H9 (cell line): ENCODE data around the gene SEPHS1. TPM values are rescaled to one million over a fixed set of nuclear protein-coding genes. Genes with fewer than 3 reads are reported as not detected.

Experiments used
- DNase-seq: peaks from one replicate; pipeline ENCODE4 v3.0.0-alpha.2; 2017
- H2AFZ ChIP-seq: one replicate; pipeline ENCODE4 v1.6.1; 2013; ENCODE audit warnings: mild to moderate bottlenecking, low read length, control low read depth, moderate library complexity
- H2AK5ac ChIP-seq: 2 replicates; pipeline ENCODE4 v1.6.1; 2013; ENCODE audit warnings: low read length, control low read depth, mixed read lengths; ENCODE audit not compliant: insufficient read length
- H2BK120ac ChIP-seq: one replicate; pipeline ENCODE4 v1.6.1; 2013; ENCODE audit warnings: low read depth, mild to moderate bottlenecking, low read length, control low read depth, inconsistent platforms; ENCODE audit not compliant: poor library complexity, severe bottlenecking
- H2BK12ac ChIP-seq: 2 replicates; pipeline ENCODE4 v1.6.1; 2013; ENCODE audit warnings: low read length, control low read depth, mixed read lengths, low read depth; ENCODE audit not compliant: insufficient read length
- H2BK15ac ChIP-seq: 2 replicates; pipeline ENCODE4 v1.6.1; 2013; ENCODE audit warnings: low read depth, low read length, control low read depth
- H2BK20ac ChIP-seq: one replicate; pipeline ENCODE4 v1.6.1; 2013; ENCODE audit warnings: low read depth, mild to moderate bottlenecking, low read length, control low read depth, inconsistent platforms; ENCODE audit not compliant: poor library complexity, severe bottlenecking
- H2BK5ac ChIP-seq: 2 replicates; pipeline ENCODE4 v1.6.1; 2013; ENCODE audit warnings: low read length, control low read depth, mixed read lengths; ENCODE audit not compliant: insufficient read length
- H3K14ac ChIP-seq: 2 replicates; pipeline ENCODE4 v1.6.1; 2013; ENCODE audit warnings: low read length, control low read depth; ENCODE audit not compliant: insufficient read depth
- H3K18ac ChIP-seq: 2 replicates; pipeline ENCODE4 v1.6.1; 2013; ENCODE audit warnings: low read depth, mild to moderate bottlenecking, mixed read lengths, low read length, control low read depth; ENCODE audit not compliant: insufficient read length
- H3K23ac ChIP-seq: 2 replicates; pipeline ENCODE4 v1.6.1; 2013; ENCODE audit warnings: low read length, control low read depth, mixed read lengths, low read depth; ENCODE audit not compliant: insufficient read length
- H3K23me2 ChIP-seq: 2 replicates; pipeline ENCODE4 v1.6.1; 2013; ENCODE audit warnings: low read depth, mild to moderate bottlenecking, mixed read lengths, low read length, control low read depth; ENCODE audit not compliant: insufficient read length, poor library complexity, severe bottlenecking
- H3K27ac ChIP-seq: 2 replicates; pipeline ENCODE4 v1.5.1; 2013; ENCODE audit warnings: low read length, control low read depth, mixed read lengths, low read depth; ENCODE audit not compliant: insufficient read length
- H3K27me3 ChIP-seq: 2 replicates; pipeline ENCODE4 v1.6.1; 2013; ENCODE audit warnings: low read length, control low read depth, inconsistent platforms; ENCODE audit not compliant: insufficient read depth
- H3K4ac ChIP-seq: 2 replicates; pipeline ENCODE4 v1.6.1; 2013; ENCODE audit warnings: low read depth, mild to moderate bottlenecking, control low read depth, inconsistent platforms, low read length, moderate library complexity
- H3K4me1 ChIP-seq: 2 replicates; pipeline ENCODE4 v1.6.1; 2013; ENCODE audit warnings: low read length, control low read depth, inconsistent platforms; ENCODE audit not compliant: insufficient read depth
- H3K4me2 ChIP-seq: 2 replicates; pipeline ENCODE4 v1.6.1; 2013; ENCODE audit warnings: low read length, control low read depth, mixed read lengths; ENCODE audit not compliant: insufficient read length, insufficient read depth
- H3K56ac ChIP-seq: 2 replicates; pipeline ENCODE4 v1.6.1; 2013; ENCODE audit warnings: low read depth, mild to moderate bottlenecking, mixed read lengths, low read length, control low read depth; ENCODE audit not compliant: insufficient read length
- H3K79me1 ChIP-seq: 2 replicates; pipeline ENCODE4 v1.6.1; 2013; ENCODE audit warnings: low read depth, mild to moderate bottlenecking, moderate library complexity, low read length, control low read depth, inconsistent platforms; ENCODE audit not compliant: insufficient read depth, poor library complexity, severe bottlenecking
- H3K79me2 ChIP-seq: 2 replicates; pipeline ENCODE4 v1.6.1; 2013; ENCODE audit warnings: low read length, control low read depth, inconsistent platforms; ENCODE audit not compliant: insufficient read depth
- H3K9ac ChIP-seq: 2 replicates; pipeline ENCODE4 v1.6.1; 2013; ENCODE audit warnings: low read length, control low read depth, mixed read lengths; ENCODE audit not compliant: insufficient read length; ENCODE audit errors: extremely low read depth
- H3K9me3 ChIP-seq: one replicate; pipeline ENCODE4 v1.6.1; 2013; ENCODE audit warnings: low read depth, low read length, inconsistent platforms; ENCODE audit not compliant: control insufficient read depth
- H3T11ph ChIP-seq: one replicate; pipeline ENCODE4 v1.6.1; 2013; ENCODE audit warnings: mild to moderate bottlenecking, low read length, control low read depth, inconsistent platforms
- H4K20me1 ChIP-seq: one replicate; pipeline ENCODE4 v1.6.1; 2013; ENCODE audit not compliant: control insufficient read depth, insufficient read length, insufficient read depth
- H4K5ac ChIP-seq: 2 replicates; pipeline ENCODE4 v1.6.1; 2013; ENCODE audit warnings: low read depth, mild to moderate bottlenecking, mixed read lengths, low read length, control low read depth; ENCODE audit not compliant: insufficient read length
- H4K8ac ChIP-seq: replicated peaks from 2 replicates; pipeline ENCODE4 v1.6.1; 2013; ENCODE audit warnings: low read length, control low read depth, mixed read lengths, low read depth; ENCODE audit not compliant: insufficient read length
- H4K91ac ChIP-seq: 2 replicates; pipeline ENCODE4 v1.6.1; 2013; ENCODE audit warnings: low read depth, mild to moderate bottlenecking, moderate library complexity, mixed read lengths, low read length, control low read depth; ENCODE audit not compliant: insufficient read length
- H3K27ac Mint-ChIP-seq, 3 experiments: 2 replicates in 2 of 3; 3 replicates in 1 of 3; pipeline ENCODE4 v1.8.0; 2020 to 2021; ENCODE audit warnings: mixed read lengths in 3 of 3, mild to moderate bottlenecking in 1 of 3, moderate library complexity in 1 of 3
- H3K27me3 Mint-ChIP-seq: 2 replicates; pipeline ENCODE4 v1.8.0; 2021; ENCODE audit warnings: low read depth, mild to moderate bottlenecking, moderate library complexity, mixed read lengths
- H3K36me3 Mint-ChIP-seq, 3 experiments: 2 replicates in 2 of 3; 3 replicates in 1 of 3; pipeline ENCODE4 v1.8.0; 2020 to 2021; ENCODE audit warnings: low read depth in 3 of 3, mixed read lengths in 3 of 3; ENCODE audit not compliant: insufficient read depth in 1 of 3
- H3K4me1 Mint-ChIP-seq, 2 experiments: 2 replicates each; pipeline ENCODE4 v1.8.0; 2020; ENCODE audit warnings: mixed read lengths in 2 of 2
- H3K4me3 Mint-ChIP-seq, 2 experiments: 2 replicates in 1 of 2; 3 replicates in 1 of 2; pipeline ENCODE4 v1.8.0; 2020 to 2021; ENCODE audit warnings: mild to moderate bottlenecking in 2 of 2, mixed read lengths in 2 of 2, moderate library complexity in 1 of 2
- H3K9me3 Mint-ChIP-seq, 2 experiments: 2 replicates in 1 of 2; 3 replicates in 1 of 2; pipeline ENCODE4 v1.8.0; 2020; ENCODE audit warnings: mild to moderate bottlenecking in 2 of 2, mixed read lengths in 2 of 2, moderate library complexity in 1 of 2
- WGBS: extraction: QIAGEN DNeasy Blood & Tissue Kit; methylation state at CpG from one replicate; pipeline ENCODE4 v1.1.7; 2013; ENCODE audit warnings: missing lambda C conversion rate, low lambda C conversion rate, mixed read lengths; ENCODE audit not compliant: insufficient read length; ENCODE audit errors: extremely low coverage; 5-methylcytosine and 5-hydroxymethylcytosine counted together
- total RNA-seq: library from RNA; stranded (reverse); gene quantifications from 2 replicates; pipeline ENCODE4 v1.2.1, GENCODE V29; 2021
- TF ChIP-seq, protein P1 (sequence below): fragments of 200-600 bp; sonication (generic); conservative IDR thresholded peaks from 3 replicates; pipeline ENCODE4 v1.8.0; 2021; ENCODE audit warnings: antibody characterized with exemption, mild to moderate bottlenecking

Gene SEPHS1
- total RNA-seq, 1 experiment from 2014 or later: 366 TPM

DNA sequence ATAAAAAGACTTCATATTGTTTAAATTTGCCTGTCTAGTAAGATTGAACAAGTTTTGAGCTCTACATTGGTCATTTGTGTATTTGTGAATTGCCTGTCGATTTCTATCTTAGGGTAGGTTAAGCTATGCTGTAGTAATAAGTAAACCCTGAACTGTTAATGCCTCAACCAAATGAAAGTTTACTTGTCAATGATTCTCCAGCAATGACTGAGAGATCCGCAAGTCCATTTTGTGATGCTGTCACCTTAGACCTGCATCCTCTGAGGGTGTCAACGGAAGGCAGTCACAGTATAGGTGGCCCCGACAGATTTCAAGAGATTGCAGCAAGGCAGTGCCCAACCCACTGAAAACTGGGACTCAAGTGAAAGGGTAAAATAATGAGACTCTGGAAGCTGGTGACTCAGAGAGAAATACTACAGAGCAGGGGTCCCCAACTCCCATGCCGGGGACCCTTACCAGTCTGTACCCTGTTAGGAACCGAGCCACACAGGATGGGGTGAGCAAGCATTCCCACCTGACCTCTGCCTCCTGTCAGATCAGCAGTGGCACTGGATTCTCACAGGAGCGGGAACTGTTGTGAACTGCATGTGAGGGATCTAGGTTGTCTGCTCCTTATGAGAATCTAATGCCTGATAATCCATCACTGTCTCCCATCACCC lies 37.4 kb downstream of the SEPHS1 start:
- Histone ChIP-seq H3T11ph (no peak overlapping the region), H3K9me3 (no peaks in the 10 kb centered on the region), H3K14ac (no peak overlapping the region), H3K23me2 (no peaks in the 10 kb centered on the region), H2AFZ (no peak overlapping the region), H3K4me1 (no peaks in the 10 kb centered on the region), H4K5ac (no peak overlapping the region), H3K79me1 (no peaks in the 10 kb centered on the region), H2AK5ac (no peak overlapping the region), H4K91ac (no peak overlapping the region), H3K9ac (peak overlapping the region; percentile 23), H4K8ac (no peak overlapping the region), H3K23ac (no peak overlapping the region), H3K56ac (no peak overlapping the region), H3K27me3 (no peaks in the 10 kb centered on the region), H3K27ac (no peak overlapping the region), H2BK120ac (no peak overlapping the region), H2BK15ac (no peak overlapping the region), H3K4me2 (no peak overlapping the region), H2BK12ac (no peak overlapping the region), H2BK5ac (no peak overlapping the region), H3K18ac (no peak overlapping the region), H2BK20ac (no peak overlapping the region), H3K79me2 (no peaks in the 10 kb centered on the region), H4K20me1 (no peaks in the 10 kb centered on the region), H3K4ac (no peak overlapping the region)
- no peaks in the 10 kb centered on the region for H3K36me3 Mint-ChIP-seq
- H3K9me3 Mint-ChIP-seq: no peaks in the 10 kb centered on the region
- TF ChIP-seq, protein P1, sequence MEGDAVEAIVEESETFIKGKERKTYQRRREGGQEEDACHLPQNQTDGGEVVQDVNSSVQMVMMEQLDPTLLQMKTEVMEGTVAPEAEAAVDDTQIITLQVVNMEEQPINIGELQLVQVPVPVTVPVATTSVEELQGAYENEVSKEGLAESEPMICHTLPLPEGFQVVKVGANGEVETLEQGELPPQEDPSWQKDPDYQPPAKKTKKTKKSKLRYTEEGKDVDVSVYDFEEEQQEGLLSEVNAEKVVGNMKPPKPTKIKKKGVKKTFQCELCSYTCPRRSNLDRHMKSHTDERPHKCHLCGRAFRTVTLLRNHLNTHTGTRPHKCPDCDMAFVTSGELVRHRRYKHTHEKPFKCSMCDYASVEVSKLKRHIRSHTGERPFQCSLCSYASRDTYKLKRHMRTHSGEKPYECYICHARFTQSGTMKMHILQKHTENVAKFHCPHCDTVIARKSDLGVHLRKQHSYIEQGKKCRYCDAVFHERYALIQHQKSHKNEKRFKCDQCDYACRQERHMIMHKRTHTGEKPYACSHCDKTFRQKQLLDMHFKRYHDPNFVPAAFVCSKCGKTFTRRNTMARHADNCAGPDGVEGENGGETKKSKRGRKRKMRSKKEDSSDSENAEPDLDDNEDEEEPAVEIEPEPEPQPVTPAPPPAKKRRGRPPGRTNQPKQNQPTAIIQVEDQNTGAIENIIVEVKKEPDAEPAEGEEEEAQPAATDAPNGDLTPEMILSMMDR: no peak
- peaks cover 2% of the 10 kb centered on the region for H3K27me3 Mint-ChIP-seq
- no peaks in the 10 kb centered on the region for H3K4me1 Mint-ChIP-seq
- no peak overlapping the region for H3K4me3 Mint-ChIP-seq
- WGBS: no CpG with 5 or more reads among the region's 7 CpGs
- no peak overlapping the region for H3K27ac Mint-ChIP-seq
- no peak for DNase-seq
